Activated B cell treated with CpG ODN at 0.5 μM for 24 hours (primary cell): ENCODE measurements around the gene TBC1D2B. TPM values are rescaled to one million over a fixed set of nuclear protein-coding genes. Genes with fewer than 3 reads are reported as not detected.

Source experiments
- ATAC-seq: fragments of 200-7000 bp; cut with Tn5 transposase; one replicate; pipeline ENCODE4 v1.10.0; 2021; ENCODE audit warnings: low read depth, mild to moderate bottlenecking, moderate library complexity
- CTCF ChIA-PET: fragments of 350-600 bp; sonication (Branson Sonifier 250); formaldehyde crosslinking; loops from one replicate; lab custom pipeline; 2021; ENCODE audit warnings: antibody characterized with exemption; lab: Charles Lee
- POLR2A ChIA-PET: fragments of 350-600 bp; sonication (Branson Sonifier 250); formaldehyde crosslinking; loops from one replicate; lab custom pipeline; 2021; ENCODE audit warnings: antibody characterized with exemption; lab: Charles Lee
- DNase-seq: peaks from one replicate; pipeline ENCODE4 v3.0.0; 2022
- H3K27ac Mint-ChIP-seq: one replicate; pipeline ENCODE4 v1.8.0; 2020; ENCODE audit warnings: mixed read lengths
- H3K27me3 Mint-ChIP-seq: one replicate; pipeline ENCODE4 v1.8.0; 2021; ENCODE audit warnings: mixed read lengths
- H3K36me3 Mint-ChIP-seq: one replicate; pipeline ENCODE4 v1.8.0; 2021; ENCODE audit warnings: low read depth, mixed read lengths
- H3K4me1 Mint-ChIP-seq: one replicate; pipeline ENCODE4 v1.8.0; 2021; ENCODE audit warnings: mixed read lengths
- H3K4me3 Mint-ChIP-seq: one replicate; pipeline ENCODE4 v1.8.0; 2020; ENCODE audit warnings: mild to moderate bottlenecking, mixed read lengths
- H3K9me3 Mint-ChIP-seq: one replicate; pipeline ENCODE4 v1.8.0; 2020; ENCODE audit warnings: mixed read lengths
- intact Hi-C: fragments of 100-400 bp; cut with micrococcal nuclease; formaldehyde crosslinking; loops from one replicate; pipeline ENCODE4 v1.15.1; 2024
- total RNA-seq: library from RNA; stranded (reverse); gene quantifications from 2 replicates; pipeline ENCODE4 v1.2.3, GENCODE V29; 2022
- TF ChIP-seq, protein P1 (sequence below): fragments of 200-600 bp; IDR thresholded peaks from one replicate; pipeline ENCODE4 v1.8.0; 2022; ENCODE audit warnings: antibody characterized with exemption, mild to moderate bottlenecking

The TBC1D2B gene
- 12.9 and 13.7 TPM in 2 replicates for total RNA-seq

DNA sequence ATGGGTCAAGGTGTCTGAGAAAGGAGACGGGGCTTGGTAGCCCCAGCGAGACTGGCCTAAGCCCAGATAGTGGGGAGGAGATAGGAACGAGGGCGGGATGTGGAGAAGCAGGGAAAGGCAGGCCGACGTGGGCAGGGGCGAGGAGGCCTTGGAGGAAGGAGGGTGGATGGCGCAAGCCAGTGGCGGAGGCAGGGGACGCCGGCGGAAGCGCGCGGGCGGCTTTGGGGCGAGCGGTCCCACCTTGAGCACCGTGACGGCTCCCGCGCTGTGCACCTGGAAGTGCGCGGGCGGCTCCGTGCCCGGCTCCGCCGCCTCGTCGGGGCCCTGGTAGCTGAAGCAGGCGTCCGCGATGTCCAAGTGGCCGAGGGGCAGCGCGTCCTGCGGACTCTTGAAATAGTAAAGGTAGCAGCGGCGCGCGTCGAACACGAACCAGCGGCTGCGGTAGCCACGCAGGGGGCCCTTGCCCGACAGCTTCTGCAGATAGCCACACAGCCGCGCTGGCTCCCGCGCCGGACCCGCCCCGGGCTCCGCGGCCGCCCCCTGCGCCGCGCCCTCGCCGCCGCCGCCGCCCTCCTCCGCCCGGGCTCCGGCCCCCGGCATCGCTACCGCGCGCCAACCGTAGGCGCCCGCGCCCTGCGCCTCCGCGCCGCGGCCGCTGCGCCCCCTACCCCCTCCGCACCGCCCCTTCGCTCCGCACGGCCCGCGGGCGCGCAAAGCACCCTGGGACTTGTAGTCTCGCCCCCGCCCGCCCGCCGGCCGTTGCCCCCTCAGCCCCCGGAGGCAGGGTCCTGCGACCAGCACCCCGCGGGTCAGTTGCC is at the start of gene TBC1D2B:
Gene TBC1D2B (minus strand): TSS at position 659 of the 818 bp plus-strand sequence. CDS start 59 bp downstream, at position 600.
- peak; percentile 91 for ATAC-seq
- Mint-ChIP-seq H3K4me3 (peak within 1 kb of the TSS; percentile 92), H3K36me3 (peaks cover 3% of the 10 kb centered on the region), H3K27ac (peak within 1 kb of the TSS; percentile 68), H3K9me3 (no peaks in the 10 kb centered on the region), H3K27me3 (no peaks in the 10 kb centered on the region), H3K4me1 (peaks cover 27% of the 10 kb centered on the region)
- TF ChIP-seq, protein P1, sequence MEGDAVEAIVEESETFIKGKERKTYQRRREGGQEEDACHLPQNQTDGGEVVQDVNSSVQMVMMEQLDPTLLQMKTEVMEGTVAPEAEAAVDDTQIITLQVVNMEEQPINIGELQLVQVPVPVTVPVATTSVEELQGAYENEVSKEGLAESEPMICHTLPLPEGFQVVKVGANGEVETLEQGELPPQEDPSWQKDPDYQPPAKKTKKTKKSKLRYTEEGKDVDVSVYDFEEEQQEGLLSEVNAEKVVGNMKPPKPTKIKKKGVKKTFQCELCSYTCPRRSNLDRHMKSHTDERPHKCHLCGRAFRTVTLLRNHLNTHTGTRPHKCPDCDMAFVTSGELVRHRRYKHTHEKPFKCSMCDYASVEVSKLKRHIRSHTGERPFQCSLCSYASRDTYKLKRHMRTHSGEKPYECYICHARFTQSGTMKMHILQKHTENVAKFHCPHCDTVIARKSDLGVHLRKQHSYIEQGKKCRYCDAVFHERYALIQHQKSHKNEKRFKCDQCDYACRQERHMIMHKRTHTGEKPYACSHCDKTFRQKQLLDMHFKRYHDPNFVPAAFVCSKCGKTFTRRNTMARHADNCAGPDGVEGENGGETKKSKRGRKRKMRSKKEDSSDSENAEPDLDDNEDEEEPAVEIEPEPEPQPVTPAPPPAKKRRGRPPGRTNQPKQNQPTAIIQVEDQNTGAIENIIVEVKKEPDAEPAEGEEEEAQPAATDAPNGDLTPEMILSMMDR = no peak
- CTCF ChIA-PET = no interaction called here
- DNase-seq = peak; percentile 68
- intact Hi-C loops = loop anchor here (1.0 to 5.0 kb wide), 3 partner anchors 11 to 60 kb away; no protein-coding TSS in a partner anchor
- POLR2A ChIA-PET = interaction anchor here (0.6 to 1.1 kb wide), 2 partner anchors 8 to 87 kb away, joined by 3 to 4 read pairs; no protein-coding TSS in a partner anchor

GRCh38 chr15:78125267-78125666 is 47.8 kb upstream of the TBC1D2B start:
- ChIA-PET CTCF (no interaction called here), POLR2A (no interaction called here)
- H3K9me3 Mint-ChIP-seq = no peaks in the 10 kb centered on the region
- no peak overlapping the region for H3K27ac Mint-ChIP-seq
- intact Hi-C loops = no loop called here
- no peak overlapping the region for H3K4me3 Mint-ChIP-seq
- H3K27me3 Mint-ChIP-seq = no peaks in the 10 kb centered on the region
- ATAC-seq (no peak), DNase-seq (no peak)
- no peaks in the 10 kb centered on the region for H3K36me3 Mint-ChIP-seq
- peaks cover under 1% of the 10 kb centered on the region for H3K4me1 Mint-ChIP-seq
- TF ChIP-seq, protein P1 = no peak

GRCh38 chr15:78120523-78120922 is 43.0 kb upstream of the TBC1D2B start:
- Mint-ChIP-seq H3K9me3 (no peaks in the 10 kb centered on the region), H3K27ac (no peak overlapping the region), H3K36me3 (no peaks in the 10 kb centered on the region), H3K4me3 (no peak overlapping the region), H3K27me3 (no peaks in the 10 kb centered on the region), H3K4me1 (no peaks in the 10 kb centered on the region)
- ATAC-seq = no peak
- TF ChIP-seq, protein P1 = no peak
- ChIA-PET POLR2A (no interaction called here), CTCF (interaction anchor here (1.0 to 4.9 kb wide), 2 partner anchors 75 to 162 kb away, joined by 3 to 24 read pairs; no protein-coding TSS in a partner anchor)
- intact Hi-C loops = no loop called here
- DNase-seq = no peak

DNA sequence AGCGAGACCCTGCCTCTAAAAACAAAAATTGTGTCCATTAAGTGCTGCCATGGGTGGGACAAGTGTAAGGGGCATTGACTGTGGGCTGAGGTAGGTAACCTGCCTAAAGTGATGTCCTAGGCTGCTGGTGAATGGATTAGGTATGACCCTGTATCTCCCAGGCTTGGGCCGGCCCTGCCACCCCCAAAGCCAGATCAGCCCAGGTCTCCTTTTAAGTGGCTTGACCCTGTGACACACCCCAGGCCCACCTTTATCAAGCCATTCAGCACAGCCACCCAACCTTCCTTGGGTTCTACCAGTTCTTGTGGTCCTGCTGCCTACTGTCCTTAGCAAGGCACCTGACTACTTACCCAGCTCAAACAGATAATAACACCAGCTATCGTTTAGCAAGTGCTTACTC is 35.0 kb upstream of the TBC1D2B start:
- ChIA-PET CTCF (interaction anchor here (0.6 to 11.1 kb wide), 17 partner anchors 14 to 310 kb away, joined by 3 to 191 read pairs (median 5); no protein-coding TSS in a partner anchor), POLR2A (interaction anchor here (0.7 to 2.4 kb wide), 6 partner anchors 18 to 336 kb away, joined by 3 to 8 read pairs (median 6); partner anchors contain the start of gene CIB2)
- Mint-ChIP-seq H3K4me3 (no peak overlapping the region), H3K9me3 (no peaks in the 10 kb centered on the region), H3K36me3 (no peaks in the 10 kb centered on the region), H3K27ac (no peak overlapping the region), H3K27me3 (no peaks in the 10 kb centered on the region), H3K4me1 (peaks cover 5% of the 10 kb centered on the region)
- DNase-seq = no peak
- ATAC-seq = no peak
- intact Hi-C loops = no loop called here
- TF ChIP-seq, protein P1 = no peak

- Mint-ChIP-seq H3K4me1 (peaks cover 5% of the 10 kb centered on the region), H3K4me3 (no peak overlapping the region), H3K36me3 (no peaks in the 10 kb centered on the region), H3K9me3 (no peaks in the 10 kb centered on the region), H3K27me3 (no peaks in the 10 kb centered on the region), H3K27ac (no peak overlapping the region)
- TF ChIP-seq, protein P1 = no peak
- DNase-seq (no peak), ATAC-seq (no peak)
- ChIA-PET POLR2A (interaction anchor here (2.2 to 2.3 kb wide), 2 partner anchors 83 to 84 kb away, joined by 6 to 8 read pairs; no protein-coding TSS in a partner anchor), CTCF (interaction anchor here (0.7 to 11.1 kb wide), 9 partner anchors 19 to 311 kb away, joined by 3 to 191 read pairs (median 9); partner anchors contain the start of gene CIB2)
- intact Hi-C loops = no loop called here
Measured at GRCh38 chr15:78111788-78112187, 34.3 kb upstream of the TBC1D2B start.
